SKM-1 treated with dmso at 0.1 percent for 144 hours (cell line): ENCODE measurements around the gene CRKL.
"Not testable (repeated sequence)": the region's sequence is repeated elsewhere in the genome, so short reads cannot be mapped to it uniquely, and the experiment has no call there.

ENCODE experiments used
- DNase-seq: peaks from one replicate; lab custom pipeline; 2025; ENCODE audit not compliant: unreplicated experiment; lab: John Stamatoyannopoulos, UW

CRKL gene

GRCh38 chr22:20933910-20934309, 16.7 kb downstream of the CRKL start:
- DNase-seq = no peak

- DNase-seq = not testable (repeated sequence)
Observed at GRCh38 chr22:20935049-20935448, 17.8 kb downstream of the CRKL start.

DNA sequence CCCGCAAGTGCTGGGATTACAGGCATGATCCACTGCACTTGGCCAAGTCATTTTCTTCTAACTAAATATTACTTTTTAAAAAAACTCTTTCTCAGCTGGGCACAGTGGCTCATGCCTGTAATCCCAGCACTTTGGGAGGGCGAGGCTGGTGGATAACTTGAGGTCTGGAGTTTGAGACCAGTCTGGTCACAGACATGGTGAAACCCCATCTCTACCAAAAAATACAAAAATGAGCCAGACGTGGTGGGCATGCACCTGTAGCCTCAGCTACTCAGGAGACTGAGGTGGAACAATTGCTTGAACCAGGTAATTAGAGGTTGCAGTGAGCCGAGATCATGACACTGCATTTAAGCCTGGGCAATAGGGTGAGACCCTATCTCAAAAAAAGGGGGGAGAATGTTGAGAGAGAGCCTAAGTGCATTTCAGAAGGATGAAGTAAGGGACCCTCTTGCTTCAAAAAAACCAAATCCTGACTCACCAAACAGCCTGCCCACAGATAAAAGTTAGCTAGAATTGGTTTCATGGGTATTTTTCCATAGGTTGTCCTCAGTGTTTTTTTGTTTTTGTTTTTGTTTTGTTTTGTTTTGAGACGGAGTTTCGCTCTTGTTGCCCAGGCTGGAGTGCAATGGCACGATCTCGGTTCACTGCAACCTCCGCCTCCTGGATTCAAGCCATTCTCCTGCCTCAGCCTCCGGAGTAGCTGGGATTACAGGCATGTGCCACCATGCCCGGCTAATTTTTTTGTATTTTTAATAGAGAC, 18.8 kb downstream of the CRKL start:
- DNase-seq = not testable (repeated sequence)

DNA sequence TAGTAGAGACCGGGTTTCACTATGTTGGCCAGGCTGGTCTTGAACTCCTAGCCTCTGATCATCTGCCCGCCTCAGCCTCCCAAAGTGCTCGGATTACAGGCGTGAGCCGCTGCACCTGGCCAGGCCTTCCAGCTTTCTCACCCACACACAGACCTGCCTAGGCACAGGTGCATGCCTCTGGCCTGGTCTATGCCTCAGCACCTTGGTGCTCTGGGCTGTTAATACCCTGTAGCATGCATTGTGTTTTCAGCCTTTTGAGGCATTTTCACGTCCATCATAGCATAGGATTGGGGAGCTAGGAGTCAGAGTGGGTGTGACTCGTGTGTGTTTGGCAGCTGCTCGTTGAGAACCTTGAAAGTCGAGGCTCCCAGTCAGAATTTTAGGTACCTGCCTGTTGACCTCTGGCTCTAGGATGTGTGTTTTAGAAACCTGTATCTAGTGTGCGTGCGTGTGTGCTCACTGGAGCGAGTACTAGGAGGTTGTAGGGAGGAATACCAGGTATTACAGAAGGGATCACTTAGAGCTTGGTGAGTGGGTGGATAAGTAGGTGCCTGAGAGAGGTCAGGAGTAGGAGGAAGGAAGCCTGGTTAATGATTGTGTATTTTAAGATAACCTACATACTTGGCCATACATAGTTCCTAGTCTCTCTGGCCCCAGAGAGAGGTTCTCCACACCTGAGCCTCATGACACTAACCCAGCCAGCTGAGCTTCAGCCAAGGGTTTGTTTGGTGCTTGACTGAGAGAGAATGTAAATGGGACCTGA, 20.0 kb downstream of the CRKL start:
- no peak for DNase-seq

DNA sequence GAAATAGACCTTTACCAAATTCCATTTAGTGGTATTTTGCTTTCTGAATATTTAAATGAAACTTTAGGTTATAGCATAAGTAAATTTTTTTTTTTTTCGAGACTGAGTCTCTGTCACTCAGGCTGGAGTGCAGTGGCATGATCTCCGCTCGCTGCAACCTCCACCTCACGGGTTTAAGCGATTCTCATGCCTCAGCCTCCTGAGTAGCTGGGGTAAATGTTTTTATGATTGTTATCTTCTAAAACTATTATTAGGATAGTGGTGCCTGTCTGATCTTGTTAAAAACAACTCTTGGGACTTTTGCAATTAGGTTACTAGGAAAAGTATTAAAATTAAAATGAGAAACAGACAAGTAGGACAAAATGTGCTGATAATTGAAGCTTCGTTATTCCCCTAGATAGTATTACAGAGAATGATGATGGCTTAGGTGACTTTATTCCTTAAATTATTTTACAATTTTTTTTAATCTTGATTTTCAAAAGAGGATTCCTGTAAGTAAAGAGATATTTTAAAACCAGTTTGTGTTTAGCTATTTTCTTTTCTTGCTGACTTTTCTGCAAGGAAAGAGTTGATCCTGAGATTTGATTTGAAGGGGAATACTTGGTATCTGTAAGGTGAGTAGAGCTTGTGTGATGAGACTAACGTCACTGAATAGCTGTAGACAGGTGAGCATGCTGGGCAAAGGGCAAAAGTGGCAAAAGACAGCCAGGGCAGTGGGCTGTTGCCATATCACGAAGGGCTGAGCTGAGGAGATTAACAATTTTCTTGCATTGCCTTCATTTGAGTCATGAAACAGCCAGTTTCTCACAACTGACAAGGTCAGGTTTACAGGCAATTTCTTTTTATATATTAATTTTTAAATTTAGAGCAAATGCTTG, 20.8 kb downstream of the CRKL start:
- DNase-seq = no peak

GRCh38 chr22:20939457-20940185, 22.4 kb downstream of the CRKL start:
- DNase-seq = not testable (repeated sequence)

DNA sequence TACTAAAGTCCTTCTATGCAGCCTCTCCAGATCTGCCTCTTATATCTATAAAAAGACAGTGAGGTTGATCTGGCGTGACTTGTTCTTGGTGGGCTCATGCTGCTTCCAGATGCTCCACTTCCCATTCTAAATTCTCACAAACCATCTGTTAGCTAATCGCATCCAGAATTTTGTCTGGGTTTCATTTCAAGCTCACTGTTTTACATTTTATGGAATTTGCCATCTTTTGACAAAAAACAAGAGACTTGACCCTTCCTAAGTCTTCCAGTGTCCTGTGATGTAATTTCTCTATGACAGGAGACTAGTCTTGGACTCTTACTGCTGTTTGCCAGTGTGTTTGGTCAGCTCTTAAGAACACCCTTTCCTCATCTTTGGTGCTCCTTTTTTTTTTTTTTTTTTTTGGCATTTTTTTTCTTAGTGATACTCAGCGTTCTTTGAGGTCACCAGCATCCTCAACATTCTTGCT, 23.0 kb downstream of the CRKL start:
- DNase-seq = no peak

DNA sequence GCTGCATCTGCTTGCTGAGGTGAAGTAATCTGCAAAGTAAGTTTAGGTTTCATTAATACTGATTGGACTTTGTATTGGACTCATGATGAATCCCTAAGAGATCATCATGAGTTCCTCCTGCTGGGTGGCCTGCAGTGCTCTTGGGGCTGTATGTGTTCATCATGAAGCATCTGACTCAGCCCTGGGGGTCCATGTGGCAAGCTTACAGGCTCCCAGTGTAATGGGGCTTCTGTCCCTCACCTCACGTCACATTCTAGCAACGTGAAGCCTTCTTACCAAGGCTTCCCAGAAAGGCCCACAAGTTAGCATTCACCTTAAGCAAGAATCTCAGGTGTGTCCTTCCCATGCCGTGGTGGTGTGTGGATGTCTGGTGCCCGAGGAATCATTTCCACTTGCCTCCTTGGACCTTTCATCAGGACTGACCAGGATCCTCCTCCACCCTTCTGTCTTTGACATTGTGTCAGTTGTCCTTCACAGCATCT, 23.7 kb downstream of the CRKL start:
- no peak for DNase-seq

GRCh38 chr22:20942203-20942902, 25.1 kb downstream of the CRKL start:
- DNase-seq = not testable (repeated sequence)

- no peak for DNase-seq
Observed at GRCh38 chr22:20943104-20943933, 26.1 kb downstream of the CRKL start.

- no peak for DNase-seq
Observed at GRCh38 chr22:20944042-20944441, 26.8 kb downstream of the CRKL start.

GRCh38 chr22:20945578-20945934, 28.3 kb downstream of the CRKL start:
- no peak for DNase-seq

DNA sequence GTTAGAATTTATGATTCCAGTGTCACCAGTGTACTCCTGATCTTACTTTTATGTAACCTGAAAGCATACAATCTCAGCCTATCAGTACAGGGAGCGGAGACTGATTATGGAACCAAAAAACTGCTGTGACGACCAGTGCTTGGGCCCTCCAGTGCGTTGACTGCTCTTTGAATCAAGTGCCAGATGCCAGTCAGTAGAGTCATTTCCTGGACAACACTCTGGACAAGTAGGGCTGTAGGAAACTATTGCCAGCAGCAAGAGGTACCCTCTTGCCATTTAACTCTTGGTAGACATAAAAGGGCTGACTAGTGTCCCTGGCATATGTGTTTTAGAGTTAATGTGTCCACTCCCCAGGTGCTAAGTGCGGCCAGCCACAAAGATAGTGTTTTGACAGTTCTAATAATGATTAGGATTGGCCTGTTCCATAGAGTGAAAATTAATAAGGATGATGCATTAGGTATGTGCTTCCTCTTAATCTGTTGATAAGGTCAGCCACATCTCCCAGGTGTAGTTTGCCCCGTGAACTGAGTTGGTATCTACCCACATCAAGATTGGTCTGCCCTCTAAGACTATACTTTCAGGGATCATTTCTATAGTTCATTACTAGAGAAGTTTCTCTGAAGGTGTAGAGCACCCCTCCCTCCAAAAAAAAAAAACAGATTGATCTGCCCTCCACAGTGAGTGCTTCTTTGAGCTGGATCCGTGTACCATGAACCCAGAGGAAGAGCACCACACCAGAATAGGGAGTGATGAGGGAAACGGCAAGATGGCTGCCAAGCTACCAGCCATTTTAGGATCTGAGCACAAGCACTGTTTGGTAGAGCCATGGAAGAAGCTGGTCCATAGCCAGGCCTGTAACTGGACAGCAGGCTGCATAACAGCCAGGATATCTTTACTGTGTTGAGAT, 29.1 kb downstream of the CRKL start:
- DNase-seq = no peak

- DNase-seq = no peak
Observed at GRCh38 chr22:20946991-20947390, 29.8 kb downstream of the CRKL start.

- DNase-seq = no peak
Observed at GRCh38 chr22:20948450-20948849, 31.2 kb downstream of the CRKL start.

GRCh38 chr22:20948989-20949388, 31.8 kb downstream of the CRKL start:
- DNase-seq = no peak

- no peak for DNase-seq
Observed at GRCh38 chr22:20949698-20950183, 32.5 kb downstream of the CRKL start.
